RWPE1 (cell line): ENCODE results near the gene TST.

Source experiments
- CTCF ChIA-PET: fragments of 350-600 bp; sonication (Branson Sonifier 250); formaldehyde crosslinking; extraction: SDS; loops from one replicate; lab custom pipeline; 2021; lab: Yijun Ruan, JAX
- POLR2A ChIA-PET: fragments of 400-600 bp; formaldehyde crosslinking; extraction: SDS; loops from one replicate; lab custom pipeline; 2020; ENCODE audit warnings: antibody characterized with exemption; ENCODE audit not compliant: low non-redundant PET; lab: Yijun Ruan, JAX
- DNase-seq: peaks from one replicate; pipeline ENCODE4 v3.0.0; 2012; ENCODE audit warnings: low spot score
- H3K27ac ChIP-seq: fragments of 450-650 bp; 2 replicates; pipeline ENCODE4 v1.5.1; 2017
- CTCF ChIP-seq: fragments of 450-650 bp; conservative IDR thresholded peaks from 2 replicates; pipeline ENCODE4 v1.5.1; 2017; ENCODE audit warnings: low read depth, mild to moderate bottlenecking

The TST gene

GRCh38 chr22:37043828-37044538, 24.7 kb upstream of the TST start:
- POLR2A ChIA-PET: no interaction called here
- H3K27ac ChIP-seq: no peak overlapping the region
- peak; percentile 52 for TF ChIP-seq CTCF
- no peak for DNase-seq
- CTCF ChIA-PET: interaction anchor here (0.6 to 0.8 kb wide), 5 partner anchors 12 to 763 kb away, joined by 3 to 5 read pairs (median 3); no protein-coding TSS in a partner anchor

GRCh38 chr22:37043209-37043827, 24.1 kb upstream of the TST start:
- ChIA-PET CTCF (interaction anchor here (0.6 to 0.8 kb wide), 4 partner anchors 11 to 764 kb away, joined by 3 to 5 read pairs (median 3); no protein-coding TSS in a partner anchor), POLR2A (no interaction called here)
- TF ChIP-seq CTCF: no peak
- DNase-seq: no peak
- H3K27ac ChIP-seq: no peak overlapping the region

GRCh38 chr22:37039466-37039865, 20.2 kb upstream of the TST start:
- CTCF ChIA-PET: no interaction called here
- TF ChIP-seq CTCF: no peak
- DNase-seq: no peak
- H3K27ac ChIP-seq: no peak overlapping the region
- POLR2A ChIA-PET: no interaction called here

- no peak for DNase-seq
- TF ChIP-seq CTCF: no peak
- ChIA-PET POLR2A (no interaction called here), CTCF (no interaction called here)
- no peak overlapping the region for H3K27ac ChIP-seq
Measured at GRCh38 chr22:37037669-37038068, 18.4 kb upstream of the TST start.

- CTCF ChIA-PET: no interaction called here
Measured at GRCh38 chr22:37036655-37037377, 17.6 kb upstream of the TST start.

More at GRCh38 chr22:37036655-37037377, 17.6 kb upstream of the TST start:
- no peak for TF ChIP-seq CTCF
- POLR2A ChIA-PET: no interaction called here
- no peak overlapping the region for H3K27ac ChIP-seq
- DNase-seq: no peak
